Osteocyte (in vitro differentiated cells): ENCODE measurements around the gene CUL1. TPM values are rescaled to one million over a fixed set of nuclear protein-coding genes. Genes with fewer than 3 reads are reported as not detected.

ENCODE experiments used
- DNase-seq: peaks from one replicate; pipeline ENCODE4 v3.0.0; 2021; ENCODE audit warnings: mixed read lengths; ENCODE audit not compliant: unreplicated experiment; ENCODE audit errors: extremely low spot score
- H3K27ac Mint-ChIP-seq: one replicate; pipeline ENCODE4 v1.8.0; 2021; ENCODE audit warnings: mild to moderate bottlenecking, mixed read lengths; ENCODE audit not compliant: unreplicated experiment
- H3K27me3 Mint-ChIP-seq: one replicate; pipeline ENCODE4 v1.8.0; 2021; ENCODE audit warnings: mixed read lengths; ENCODE audit not compliant: unreplicated experiment
- H3K36me3 Mint-ChIP-seq: one replicate; pipeline ENCODE4 v1.8.0; 2021; ENCODE audit warnings: mixed read lengths; ENCODE audit not compliant: unreplicated experiment
- H3K4me1 Mint-ChIP-seq: one replicate; pipeline ENCODE4 v1.8.0; 2021; ENCODE audit warnings: mixed read lengths; ENCODE audit not compliant: unreplicated experiment
- H3K4me3 Mint-ChIP-seq: one replicate; pipeline ENCODE4 v1.8.0; 2021; ENCODE audit warnings: mild to moderate bottlenecking, moderate library complexity, mixed read lengths; ENCODE audit not compliant: unreplicated experiment
- H3K9me3 Mint-ChIP-seq: one replicate; pipeline ENCODE4 v1.8.0; 2021; ENCODE audit warnings: mixed read lengths; ENCODE audit not compliant: unreplicated experiment
- total RNA-seq: library from RNA; stranded (reverse); gene quantifications from 2 replicates; pipeline ENCODE4 v1.2.1, GENCODE V29; 2021
- TF ChIP-seq, protein P1 (sequence below): fragments of 200-600 bp; sonication (generic); IDR thresholded peaks from 2 replicates; pipeline ENCODE4 v1.5.0; 2021; ENCODE audit warnings: antibody characterized with exemption, mild to moderate bottlenecking, moderate library complexity

Gene CUL1
- total RNA-seq, 1 donor from 2014 or later = 45.6 TPM

GRCh38 chr7:148726385-148726784 is 27.7 kb downstream of the CUL1 start:
- TF ChIP-seq, protein P1, sequence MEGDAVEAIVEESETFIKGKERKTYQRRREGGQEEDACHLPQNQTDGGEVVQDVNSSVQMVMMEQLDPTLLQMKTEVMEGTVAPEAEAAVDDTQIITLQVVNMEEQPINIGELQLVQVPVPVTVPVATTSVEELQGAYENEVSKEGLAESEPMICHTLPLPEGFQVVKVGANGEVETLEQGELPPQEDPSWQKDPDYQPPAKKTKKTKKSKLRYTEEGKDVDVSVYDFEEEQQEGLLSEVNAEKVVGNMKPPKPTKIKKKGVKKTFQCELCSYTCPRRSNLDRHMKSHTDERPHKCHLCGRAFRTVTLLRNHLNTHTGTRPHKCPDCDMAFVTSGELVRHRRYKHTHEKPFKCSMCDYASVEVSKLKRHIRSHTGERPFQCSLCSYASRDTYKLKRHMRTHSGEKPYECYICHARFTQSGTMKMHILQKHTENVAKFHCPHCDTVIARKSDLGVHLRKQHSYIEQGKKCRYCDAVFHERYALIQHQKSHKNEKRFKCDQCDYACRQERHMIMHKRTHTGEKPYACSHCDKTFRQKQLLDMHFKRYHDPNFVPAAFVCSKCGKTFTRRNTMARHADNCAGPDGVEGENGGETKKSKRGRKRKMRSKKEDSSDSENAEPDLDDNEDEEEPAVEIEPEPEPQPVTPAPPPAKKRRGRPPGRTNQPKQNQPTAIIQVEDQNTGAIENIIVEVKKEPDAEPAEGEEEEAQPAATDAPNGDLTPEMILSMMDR = no peak

GRCh38 chr7:148727501-148728278 is 29.0 kb downstream of the CUL1 start:
- H3K27me3 Mint-ChIP-seq = no peaks in the 10 kb centered on the region
- H3K4me3 Mint-ChIP-seq = no peak overlapping the region
- peaks cover 52% of the 10 kb centered on the region for H3K4me1 Mint-ChIP-seq
- TF ChIP-seq, protein P1 = no peak
- H3K9me3 Mint-ChIP-seq = no peaks in the 10 kb centered on the region
- H3K27ac Mint-ChIP-seq = no peak overlapping the region
- no peak for DNase-seq
- H3K36me3 Mint-ChIP-seq = peaks cover 12% of the 10 kb centered on the region

More at GRCh38 chr7:148726385-148726784, 27.7 kb downstream of the CUL1 start:
- Mint-ChIP-seq H3K4me3 (no peak overlapping the region), H3K27ac (no peak overlapping the region), H3K4me1 (peaks cover 49% of the 10 kb centered on the region), H3K36me3 (peaks cover 2% of the 10 kb centered on the region), H3K27me3 (no peaks in the 10 kb centered on the region), H3K9me3 (no peaks in the 10 kb centered on the region)
- no peak for DNase-seq

DNA sequence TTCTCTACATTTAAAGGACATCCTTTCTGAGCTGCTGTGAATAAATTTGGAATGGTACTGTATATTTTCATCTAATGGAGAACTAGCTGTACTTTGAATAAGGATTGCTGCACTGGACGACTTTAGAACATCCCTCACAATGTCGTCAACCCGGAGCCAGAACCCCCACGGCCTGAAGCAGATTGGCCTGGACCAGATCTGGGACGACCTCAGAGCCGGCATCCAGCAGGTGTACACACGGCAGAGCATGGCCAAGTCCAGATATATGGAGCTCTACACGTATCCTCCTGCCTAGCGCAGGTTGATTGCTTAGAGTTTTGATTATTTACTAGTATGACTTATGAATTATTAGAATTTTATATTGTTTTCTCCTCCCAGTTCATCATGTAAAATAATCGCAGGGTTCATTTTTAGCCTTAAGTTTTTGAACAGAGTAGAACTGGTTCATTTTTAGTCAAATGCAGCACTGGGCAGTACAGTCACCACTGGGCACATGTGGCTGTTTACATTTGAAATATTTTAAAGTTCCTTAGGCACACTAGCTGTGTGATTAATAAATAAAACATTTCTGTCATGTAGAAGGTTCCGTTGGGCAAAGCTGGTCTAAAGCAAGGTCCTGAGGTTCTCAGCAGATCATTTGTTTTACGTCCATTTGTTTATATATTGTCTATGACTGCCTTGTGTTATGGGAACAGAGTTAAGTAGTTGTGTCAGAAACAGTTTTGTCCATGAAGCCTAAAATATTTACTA is 31.5 kb downstream of the CUL1 start:
- TF ChIP-seq, protein P1 = no peak
- Mint-ChIP-seq H3K27me3 (no peaks in the 10 kb centered on the region), H3K4me1 (peaks cover 67% of the 10 kb centered on the region), H3K9me3 (no peaks in the 10 kb centered on the region), H3K27ac (peak overlapping the region; percentile 69), H3K36me3 (peaks cover 16% of the 10 kb centered on the region), H3K4me3 (no peak overlapping the region)
- no peak for DNase-seq

DNA sequence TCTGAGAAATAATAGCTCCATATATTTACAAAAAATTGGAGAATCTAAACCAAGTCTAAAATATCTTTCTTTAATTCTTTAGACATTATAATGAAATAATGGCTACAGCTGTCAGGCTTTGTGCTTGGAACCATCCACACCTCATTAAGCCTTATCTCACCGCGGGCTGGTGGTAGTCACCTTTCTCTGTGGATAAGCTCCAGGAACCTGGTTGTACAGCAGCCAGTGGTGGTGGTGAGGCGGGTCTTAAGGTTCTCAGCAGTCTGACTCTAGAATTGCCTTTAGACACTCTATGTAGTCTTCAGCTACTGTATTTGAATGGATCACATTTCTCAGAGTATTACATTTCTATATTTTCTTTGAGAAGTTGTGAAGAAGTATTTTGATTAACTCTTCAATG is 34.2 kb downstream of the CUL1 start:
- Mint-ChIP-seq H3K27me3 (no peaks in the 10 kb centered on the region), H3K4me3 (no peak overlapping the region), H3K4me1 (peaks cover 61% of the 10 kb centered on the region), H3K36me3 (peaks cover 22% of the 10 kb centered on the region), H3K27ac (no peak overlapping the region), H3K9me3 (no peaks in the 10 kb centered on the region)
- TF ChIP-seq, protein P1 = no peak
- DNase-seq = no peak

- no peaks in the 10 kb centered on the region for H3K27me3 Mint-ChIP-seq
- TF ChIP-seq, protein P1 = no peak
- H3K27ac Mint-ChIP-seq = peak overlapping the region; percentile 50
- DNase-seq = no peak
- no peak overlapping the region for H3K4me3 Mint-ChIP-seq
- peaks cover 23% of the 10 kb centered on the region for H3K36me3 Mint-ChIP-seq
- H3K9me3 Mint-ChIP-seq = no peaks in the 10 kb centered on the region
- peaks cover 57% of the 10 kb centered on the region for H3K4me1 Mint-ChIP-seq
Measured at GRCh38 chr7:148733496-148733895, 34.8 kb downstream of the CUL1 start.
